MCF 10A (cell line): ENCODE measurements around the gene IDH3B. TPM values are rescaled to one million over a fixed set of nuclear protein-coding genes. Genes with fewer than 3 reads are reported as not detected.

Experiments
- BruUV-seq: library from RNA; stranded (reverse); fragments of 400-500 nt; replicated peaks from 2 replicates; lab custom pipeline; 2021; lab: Mats Ljungman, UMichigan
- CTCF ChIA-PET: fragments of 300-600 bp; sonication (Branson Sonifier 250); formaldehyde crosslinking; extraction: SDS; loops from one replicate; lab custom pipeline; 2021; ENCODE audit warnings: antibody characterized with exemption, inconsistent platforms; lab: Yijun Ruan, JAX
- POLR2A ChIA-PET: fragments of 300-600, 350-650 bp; sonication (Branson Sonifier 250); formaldehyde crosslinking; extraction: SDS; loops from one replicate; lab custom pipeline; 2020; ENCODE audit warnings: antibody characterized with exemption, inconsistent platforms; lab: Yijun Ruan, JAX
- DNase-seq: peaks from one replicate; pipeline ENCODE4 v3.0.0-alpha.2; 2018; ENCODE audit not compliant: unreplicated experiment
- H3K27ac Mint-ChIP-seq: one replicate; pipeline ENCODE4 v1.8.0; 2022; ENCODE audit warnings: mild to moderate bottlenecking, low read depth, mixed read lengths; ENCODE audit not compliant: unreplicated experiment
- H3K27me3 Mint-ChIP-seq: one replicate; pipeline ENCODE4 v1.8.0; 2022; ENCODE audit warnings: mixed read lengths; ENCODE audit not compliant: insufficient read depth, unreplicated experiment
- H3K36me3 Mint-ChIP-seq: one replicate; pipeline ENCODE4 v1.8.0; 2022; ENCODE audit warnings: mild to moderate bottlenecking, moderate library complexity, mixed read lengths; ENCODE audit not compliant: insufficient read depth, unreplicated experiment
- H3K4me1 Mint-ChIP-seq: one replicate; pipeline ENCODE4 v1.8.0; 2022; ENCODE audit warnings: mixed read lengths; ENCODE audit not compliant: insufficient read depth, unreplicated experiment
- H3K4me3 Mint-ChIP-seq: one replicate; pipeline ENCODE4 v1.8.0; 2022; ENCODE audit warnings: mild to moderate bottlenecking, moderate library complexity, mixed read lengths; ENCODE audit not compliant: unreplicated experiment
- H3K9me3 Mint-ChIP-seq: one replicate; pipeline ENCODE4 v1.8.0; 2022; ENCODE audit warnings: mixed read lengths; ENCODE audit not compliant: unreplicated experiment
- intact Hi-C: fragments of 100-400 bp; cut with micrococcal nuclease; formaldehyde crosslinking; loops from 2 replicates; pipeline ENCODE4 v1.14.1; 2022
- total RNA-seq: library from RNA; stranded (reverse); gene quantifications from 2 replicates; pipeline ENCODE4 v1.2.3, GENCODE V29; 2022
- TF ChIP-seq, protein P1 (sequence below): fragments of 200-600 bp; IDR thresholded peaks from one replicate; pipeline ENCODE4 v1.8.0; 2022; ENCODE audit warnings: antibody characterized with exemption, mild to moderate bottlenecking; ENCODE audit not compliant: unreplicated experiment

The IDH3B gene
- total RNA-seq, 1 experiment from 2014 or later: 102 TPM

DNA sequence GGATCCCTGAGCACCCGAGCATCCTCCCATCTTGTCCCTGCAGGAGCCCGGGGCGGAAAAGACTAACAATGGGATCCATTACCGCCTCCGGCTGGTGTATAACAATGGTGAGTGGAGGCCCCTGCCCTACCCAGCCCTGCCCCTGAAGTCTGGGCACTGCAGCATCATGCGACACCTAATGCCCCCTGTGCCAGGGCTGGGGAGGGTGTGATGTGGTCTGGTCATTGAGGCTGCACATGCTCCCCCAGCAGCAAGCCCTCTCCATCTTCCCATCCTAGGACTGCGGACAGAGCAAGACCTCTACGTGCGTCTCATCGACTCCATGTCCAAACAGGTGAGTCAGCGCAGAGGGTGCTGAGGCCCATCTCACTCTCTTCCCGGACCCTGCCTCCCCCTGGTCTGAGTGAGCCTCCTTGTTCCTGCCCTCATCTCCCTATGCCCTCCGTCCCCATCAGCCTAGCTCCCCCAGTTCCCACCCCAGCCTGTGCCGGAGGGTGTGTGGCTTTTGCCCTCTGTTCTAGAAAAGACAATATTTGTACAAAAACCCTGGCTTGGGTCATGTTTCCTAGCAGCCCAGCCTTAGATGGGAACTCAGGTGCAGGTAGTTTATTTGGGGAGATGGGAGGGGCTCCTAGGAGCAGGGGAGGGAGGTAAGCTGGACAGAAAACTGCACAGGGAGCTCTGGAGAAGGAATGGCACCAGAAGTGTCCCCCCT, 42.1 kb upstream of the IDH3B start:
- Mint-ChIP-seq H3K27ac (no peak overlapping the region), H3K36me3 (no peaks in the 10 kb centered on the region), H3K4me3 (no peak overlapping the region), H3K4me1 (no peaks in the 10 kb centered on the region), H3K27me3 (peaks cover 62% of the 10 kb centered on the region), H3K9me3 (no peaks in the 10 kb centered on the region)
- TF ChIP-seq, protein P1, sequence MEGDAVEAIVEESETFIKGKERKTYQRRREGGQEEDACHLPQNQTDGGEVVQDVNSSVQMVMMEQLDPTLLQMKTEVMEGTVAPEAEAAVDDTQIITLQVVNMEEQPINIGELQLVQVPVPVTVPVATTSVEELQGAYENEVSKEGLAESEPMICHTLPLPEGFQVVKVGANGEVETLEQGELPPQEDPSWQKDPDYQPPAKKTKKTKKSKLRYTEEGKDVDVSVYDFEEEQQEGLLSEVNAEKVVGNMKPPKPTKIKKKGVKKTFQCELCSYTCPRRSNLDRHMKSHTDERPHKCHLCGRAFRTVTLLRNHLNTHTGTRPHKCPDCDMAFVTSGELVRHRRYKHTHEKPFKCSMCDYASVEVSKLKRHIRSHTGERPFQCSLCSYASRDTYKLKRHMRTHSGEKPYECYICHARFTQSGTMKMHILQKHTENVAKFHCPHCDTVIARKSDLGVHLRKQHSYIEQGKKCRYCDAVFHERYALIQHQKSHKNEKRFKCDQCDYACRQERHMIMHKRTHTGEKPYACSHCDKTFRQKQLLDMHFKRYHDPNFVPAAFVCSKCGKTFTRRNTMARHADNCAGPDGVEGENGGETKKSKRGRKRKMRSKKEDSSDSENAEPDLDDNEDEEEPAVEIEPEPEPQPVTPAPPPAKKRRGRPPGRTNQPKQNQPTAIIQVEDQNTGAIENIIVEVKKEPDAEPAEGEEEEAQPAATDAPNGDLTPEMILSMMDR: no peak
- no TSS peak for BruUV-seq
- no peak for DNase-seq
- CTCF ChIA-PET: interaction anchor here (0.9 kb wide), 1 partner anchor 22 kb away, joined by 3 read pairs; no protein-coding TSS in a partner anchor
- POLR2A ChIA-PET: no interaction called here
- intact Hi-C loops: no loop called here

DNA sequence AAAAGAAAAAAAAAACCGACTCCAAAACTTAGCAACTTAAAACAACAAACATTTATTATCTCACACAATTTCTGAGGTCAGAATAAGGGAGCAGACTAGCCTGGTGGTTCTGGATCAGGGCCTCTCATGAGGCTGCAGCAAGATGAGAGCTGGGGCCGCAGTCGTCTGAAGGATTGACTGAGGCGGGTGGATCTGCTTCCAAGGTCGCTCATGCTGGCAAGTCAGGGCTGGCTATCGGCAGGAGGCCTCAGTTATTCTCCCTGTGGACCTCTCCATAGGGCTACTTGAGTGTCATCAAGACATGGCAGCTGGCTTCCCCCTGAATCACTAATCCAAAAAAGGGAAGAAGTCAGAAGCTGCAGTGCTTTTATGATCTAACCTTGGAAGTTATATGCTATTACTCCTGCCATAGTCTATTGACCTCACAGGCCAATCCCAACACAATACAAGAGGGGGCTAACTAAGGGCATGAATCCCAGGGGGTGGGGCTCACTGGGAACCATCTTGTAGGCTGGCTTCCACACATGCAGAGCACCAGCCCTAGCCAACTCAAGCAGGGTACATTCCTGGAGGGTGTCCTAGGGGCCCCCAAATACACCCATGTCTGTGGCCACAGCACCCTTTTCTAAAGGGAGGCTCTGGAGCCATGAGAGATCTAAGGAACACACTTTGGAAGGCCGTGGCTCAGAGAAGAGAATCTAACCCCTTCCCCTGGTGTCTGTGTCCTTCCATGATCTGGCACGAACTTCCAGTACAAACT, 39.9 kb upstream of the IDH3B start:
- POLR2A ChIA-PET: interaction anchor here (0.6 kb wide), 1 partner anchor 11 kb away, joined by 4 read pairs; no protein-coding TSS in a partner anchor
- DNase-seq: no peak
- H3K27ac Mint-ChIP-seq: no peak overlapping the region
- H3K4me3 Mint-ChIP-seq: no peak overlapping the region
- no TSS peak for BruUV-seq
- H3K9me3 Mint-ChIP-seq: no peaks in the 10 kb centered on the region
- H3K27me3 Mint-ChIP-seq: peaks cover 71% of the 10 kb centered on the region
- CTCF ChIA-PET: interaction anchor here (0.7 kb wide), 1 partner anchor 61 kb away, joined by 5 read pairs; no protein-coding TSS in a partner anchor
- no peaks in the 10 kb centered on the region for H3K4me1 Mint-ChIP-seq
- TF ChIP-seq, protein P1: no peak
- no peaks in the 10 kb centered on the region for H3K36me3 Mint-ChIP-seq
- intact Hi-C loops: no loop called here

- intact Hi-C loops: no loop called here
- DNase-seq: no peak
- POLR2A ChIA-PET: no interaction called here
- Mint-ChIP-seq H3K4me3 (no peak overlapping the region), H3K4me1 (no peaks in the 10 kb centered on the region), H3K9me3 (no peaks in the 10 kb centered on the region), H3K27ac (no peak overlapping the region), H3K27me3 (peaks cover 65% of the 10 kb centered on the region), H3K36me3 (no peaks in the 10 kb centered on the region)
- TF ChIP-seq, protein P1: no peak
- no TSS peak for BruUV-seq
- CTCF ChIA-PET: interaction anchor here (0.6 kb wide), 1 partner anchor 69 kb away, joined by 4 read pairs; no protein-coding TSS in a partner anchor
These were observed 37.7 kb upstream of the IDH3B start for GRCh38 chr20:2701671-2702081.
